OCI-LY7 (cell line): ENCODE data around the gene SMIM26. TPM values are rescaled to one million over a fixed set of nuclear protein-coding genes. Genes with fewer than 3 reads are reported as not detected.

Experiments
- BruUV-seq: library from RNA; stranded (reverse); fragments of 400-500 nt; replicated peaks from 2 replicates; lab custom pipeline; 2021; lab: Mats Ljungman, UMichigan
- CTCF ChIA-PET: fragments of 300-600 bp; sonication (Branson Sonifier 250); formaldehyde crosslinking; loops from one replicate; lab custom pipeline; 2022; ENCODE audit warnings: antibody characterized with exemption; ENCODE audit not compliant: unreplicated experiment; lab: Charles Lee
- POLR2A ChIA-PET: fragments of 300-600 bp; sonication (Branson Sonifier 250); formaldehyde crosslinking; loops from one replicate; lab custom pipeline; 2022; ENCODE audit warnings: antibody characterized with exemption; lab: Charles Lee
- DNase-seq: peaks from one replicate; pipeline ENCODE4 v3.0.0-alpha.2; 2015; ENCODE audit warnings: low spot score
- H2AFZ ChIP-seq: fragments of 200-600 bp; sonication (generic), shearing (Covaris generic); 2 replicates; pipeline ENCODE4 v1.6.1; 2014; ENCODE audit warnings: mild to moderate bottlenecking, antibody characterized with exemption, low read length, moderate library complexity
- H3K27ac ChIP-seq: fragments of 200-600 bp; sonication (generic); 2 replicates; pipeline ENCODE4 v1.5.1; 2014; ENCODE audit warnings: mixed run types, low read depth, mild to moderate bottlenecking, moderate library complexity, low read length, inconsistent platforms; ENCODE audit not compliant: poor library complexity, severe bottlenecking
- H3K36me3 ChIP-seq: fragments of 200-600 bp; sonication (generic); 2 replicates; pipeline ENCODE4 v1.6.1; 2014; ENCODE audit warnings: mild to moderate bottlenecking, antibody characterized with exemption, low read length, moderate library complexity, mixed read lengths; ENCODE audit not compliant: insufficient read depth
- H3K4me1 ChIP-seq: fragments of 200-600 bp; sonication (generic); 2 replicates; pipeline ENCODE4 v1.5.1; 2014; ENCODE audit warnings: mild to moderate bottlenecking, low read length; ENCODE audit not compliant: insufficient read depth, poor library complexity, severe bottlenecking
- H3K4me2 ChIP-seq: fragments of 200-600 bp; sonication (generic); 2 replicates; pipeline ENCODE4 v1.6.1; 2014; ENCODE audit warnings: mild to moderate bottlenecking, low read length
- H3K4me3 ChIP-seq: fragments of 200-600 bp; sonication (generic); 2 replicates; pipeline ENCODE4 v1.5.1; 2014; ENCODE audit warnings: mild to moderate bottlenecking, low read depth, low read length; ENCODE audit not compliant: poor library complexity, severe bottlenecking
- H3K79me2 ChIP-seq: fragments of 200-600 bp; sonication (generic); 2 replicates; pipeline ENCODE4 v1.6.1; 2016; ENCODE audit warnings: low read depth, mild to moderate bottlenecking, low read length, moderate library complexity, mixed read lengths; ENCODE audit not compliant: insufficient read depth
- H3K9me2 ChIP-seq: fragments of 200-600 bp; sonication (generic); 2 replicates; pipeline ENCODE4 v1.6.1; 2016; ENCODE audit warnings: mild to moderate bottlenecking, low read length, mixed read lengths; ENCODE audit not compliant: insufficient read depth
- H3K9me3 ChIP-seq: fragments of 200-600 bp; sonication (generic); 2 replicates; pipeline ENCODE4 v1.6.1; 2014; ENCODE audit warnings: mild to moderate bottlenecking, mixed run types, low read length, mixed read lengths
- H4K20me1 ChIP-seq: fragments of 200-600 bp; sonication (generic); 2 replicates; pipeline ENCODE4 v1.6.1; 2014; ENCODE audit warnings: mild to moderate bottlenecking, antibody characterized with exemption, low read length, moderate library complexity, mixed read lengths; ENCODE audit not compliant: insufficient read depth
- CTCF ChIP-seq: fragments of 200-600 bp; sonication (generic); conservative IDR thresholded peaks from 2 replicates; pipeline ENCODE4 v1.5.1; 2014; ENCODE audit warnings: mild to moderate bottlenecking, antibody characterized with exemption, low read length, moderate library complexity, mixed read lengths
- EZH2phosphoT487 ChIP-seq: fragments of 200-600 bp; sonication (generic); IDR thresholded peaks from 2 replicates; pipeline ENCODE4 v1.6.1; 2018; ENCODE audit warnings: low read depth, borderline replicate concordance, mild to moderate bottlenecking, mixed run types, antibody characterized with exemption, low read length, moderate library complexity, mixed read lengths
- intact Hi-C: fragments of 100-400 bp; cut with micrococcal nuclease; formaldehyde crosslinking; loops from one replicate; pipeline ENCODE4 v1.10.0; 2022; ENCODE audit not compliant: unreplicated experiment
- total RNA-seq, 2 experiments: library from RNA; depleted of rRNA in 1 of 2; stranded (reverse); fragments of >200 nt in 1 of 2; shearing (Covaris generic) in 1 of 2; gene quantifications; 2 replicates each; pipeline ENCODE4 v1.2.3, GENCODE V29; 2014 to 2022

SMIM26 gene
- total RNA-seq, 2 experiments from 2014 or later, result 71.2 to 161 TPM

DNA sequence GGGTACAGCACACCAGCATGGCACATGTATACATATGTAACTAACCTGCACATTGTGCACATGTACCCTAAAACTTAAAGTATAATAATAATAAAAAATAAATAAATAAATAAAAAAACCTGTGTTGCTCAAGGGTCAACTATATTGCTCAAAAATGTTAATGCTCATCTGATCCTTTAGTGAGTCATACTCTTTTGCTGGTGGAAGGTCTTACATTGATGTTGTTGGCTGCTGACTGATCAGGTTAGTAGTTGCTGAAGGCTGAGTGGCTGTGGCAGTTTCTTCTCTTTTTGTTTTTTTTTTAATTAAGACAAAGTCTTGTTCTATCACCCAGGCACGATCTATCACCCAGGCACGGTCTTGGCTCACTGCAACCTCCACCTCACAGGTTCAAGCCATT, 29.6 kb upstream of the SMIM26 start:
- Histone ChIP-seq H3K9me2 (no peaks in the 10 kb centered on the region), H3K36me3 (peaks cover 69% of the 10 kb centered on the region), H3K4me3 (no peak overlapping the region), H3K79me2 (no peaks in the 10 kb centered on the region), H4K20me1 (no peaks in the 10 kb centered on the region), H2AFZ (no peak overlapping the region), H3K4me1 (no peaks in the 10 kb centered on the region), H3K27ac (no peak overlapping the region), H3K9me3 (no peaks in the 10 kb centered on the region), H3K4me2 (no peak overlapping the region)
- CTCF ChIA-PET, result no interaction called here
- no TSS peak for BruUV-seq
- intact Hi-C loops, result no loop called here
- POLR2A ChIA-PET, result interaction anchor here (0.6 kb wide), 1 partner anchor 17 kb away, joined by 4 read pairs; no protein-coding TSS in a partner anchor
- no peak for TF ChIP-seq EZH2phosphoT487
- TF ChIP-seq CTCF, result no peak
- DNase-seq, result no peak

GRCh38 chr20:18541741-18542140, 25.5 kb upstream of the SMIM26 start:
- no peaks in the 10 kb centered on the region for H3K9me2 ChIP-seq
- no peak overlapping the region for H3K27ac ChIP-seq
- no peak overlapping the region for H2AFZ ChIP-seq
- ChIA-PET POLR2A (interaction anchor here (1.0 kb wide), 1 partner anchor 28 kb away, joined by 3 read pairs; no protein-coding TSS in a partner anchor), CTCF (no interaction called here)
- no peak overlapping the region for H3K4me3 ChIP-seq
- no peaks in the 10 kb centered on the region for H4K20me1 ChIP-seq
- peaks cover 67% of the 10 kb centered on the region for H3K36me3 ChIP-seq
- H3K4me1 ChIP-seq, result no peaks in the 10 kb centered on the region
- TF ChIP-seq EZH2phosphoT487 (no peak), CTCF (no peak)
- no peaks in the 10 kb centered on the region for H3K9me3 ChIP-seq
- no peak overlapping the region for H3K4me2 ChIP-seq
- intact Hi-C loops, result no loop called here
- H3K79me2 ChIP-seq, result no peaks in the 10 kb centered on the region
- no TSS peak for BruUV-seq
- no peak for DNase-seq

DNA sequence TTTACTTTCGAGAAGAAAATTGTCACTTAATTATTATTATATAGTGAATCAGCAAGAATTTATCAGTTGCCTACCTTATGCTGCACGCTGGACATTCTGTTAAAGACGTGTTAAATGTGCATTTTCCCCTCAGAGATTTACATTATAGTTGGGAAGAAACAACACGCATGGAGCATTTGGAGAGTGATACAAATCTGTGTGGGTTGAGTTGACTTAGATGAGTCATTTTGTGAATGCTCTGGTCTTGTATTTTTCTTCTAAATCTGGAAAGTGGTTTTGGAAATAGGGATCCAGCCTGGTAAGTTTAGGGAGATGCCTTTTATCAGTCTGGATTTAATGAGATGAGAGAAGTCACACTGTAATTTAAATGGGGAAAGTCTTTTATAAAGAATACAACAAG, 24.0 kb upstream of the SMIM26 start:
- no peaks in the 10 kb centered on the region for H3K79me2 ChIP-seq
- ChIA-PET POLR2A (no interaction called here), CTCF (no interaction called here)
- BruUV-seq, result no TSS peak
- no peak overlapping the region for H3K4me2 ChIP-seq
- no peak overlapping the region for H3K27ac ChIP-seq
- H3K9me3 ChIP-seq, result no peaks in the 10 kb centered on the region
- H3K36me3 ChIP-seq, result peaks cover 69% of the 10 kb centered on the region
- H2AFZ ChIP-seq, result no peak overlapping the region
- intact Hi-C loops, result no loop called here
- no peaks in the 10 kb centered on the region for H3K4me1 ChIP-seq
- TF ChIP-seq EZH2phosphoT487 (no peak), CTCF (no peak)
- H3K9me2 ChIP-seq, result no peaks in the 10 kb centered on the region
- no peaks in the 10 kb centered on the region for H4K20me1 ChIP-seq
- no peak for DNase-seq
- H3K4me3 ChIP-seq, result no peak overlapping the region
